HG03469 (cell line): Measurements from ENCODE around the gene HERPUD2.
A peak's percentile ranks its signal among the peaks of the same experiment; 100 is the strongest.
"Not testable (repeated sequence)": the region's sequence is repeated elsewhere in the genome, so short reads cannot be mapped to it uniquely, and the experiment has no call there.

Source experiments
- ATAC-seq: cut with Tn5 transposase; IDR thresholded peaks from one replicate; pipeline ENCODE4 v1.9.1; 2021; ENCODE audit warnings: mild to moderate bottlenecking, moderate library complexity, moderate number of reproducible peaks; ENCODE audit not compliant: unreplicated experiment

Gene HERPUD2

GRCh38 chr7:35681231-35682029 is 13.5 kb downstream of the HERPUD2 start:
- ATAC-seq = peak; percentile 77

DNA sequence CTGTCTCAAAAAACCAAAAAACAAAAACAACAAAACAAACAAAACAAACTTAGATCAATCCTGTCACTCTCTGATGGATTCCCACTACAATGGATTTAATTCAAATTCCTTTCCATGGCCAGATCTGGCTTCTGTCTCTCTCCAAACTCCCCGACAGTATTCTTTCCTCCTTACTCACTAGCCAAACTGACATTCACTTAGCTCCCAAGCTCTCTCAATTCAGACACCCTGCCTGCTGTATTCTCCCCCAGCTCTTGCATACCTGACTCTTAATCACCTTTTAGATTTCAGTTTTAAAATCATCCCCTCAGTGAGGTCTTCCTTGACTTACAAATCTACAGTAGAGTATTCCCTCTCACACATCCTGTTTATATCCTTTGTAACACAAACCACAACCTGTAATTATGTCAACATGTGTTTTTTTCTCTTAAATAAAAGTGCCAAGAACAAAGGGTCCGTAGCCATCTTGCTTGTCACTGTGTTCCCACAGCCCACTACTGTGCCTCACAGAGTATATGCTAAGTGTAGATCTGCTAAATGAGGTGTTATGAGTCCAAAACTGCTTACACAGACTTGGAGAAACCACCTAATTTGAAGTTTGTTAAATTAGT is 14.4 kb downstream of the HERPUD2 start:
- ATAC-seq = no peak

DNA sequence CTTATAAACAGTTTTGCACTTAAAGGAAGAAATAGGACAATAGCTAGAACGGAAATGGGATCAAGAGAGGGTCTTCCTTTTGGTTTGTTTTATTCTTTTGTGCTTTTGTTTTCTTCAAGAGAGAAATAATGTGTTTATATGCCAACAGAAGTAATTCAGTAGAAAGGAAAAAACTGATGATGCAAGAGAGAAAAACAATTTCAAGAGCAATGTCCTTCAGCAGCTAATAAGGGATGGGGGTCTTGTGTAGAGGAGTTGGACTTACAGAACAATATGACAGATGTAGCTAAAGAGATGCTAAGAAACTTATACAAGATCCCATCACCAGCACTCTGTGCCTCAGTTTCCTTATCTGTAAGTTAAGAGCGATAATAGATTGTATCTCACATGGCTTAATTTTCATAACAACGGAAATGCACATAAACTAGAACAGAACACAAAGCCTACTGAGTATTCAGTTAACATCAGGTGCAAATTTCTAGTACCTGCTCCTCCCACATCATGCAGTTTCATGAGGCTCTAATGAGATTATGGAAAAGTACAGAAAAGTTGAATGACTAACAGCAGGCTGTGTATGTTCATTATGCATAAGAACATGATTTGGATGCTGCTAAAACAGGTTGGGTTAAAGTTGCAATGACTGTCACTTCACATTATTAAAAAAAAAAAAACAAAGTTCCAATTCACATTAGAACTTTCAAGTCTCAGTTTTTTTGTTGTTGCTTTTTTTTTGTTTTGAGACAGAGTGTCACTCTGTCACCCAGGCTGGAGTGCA is 17.2 kb downstream of the HERPUD2 start:
- no peak for ATAC-seq

- ATAC-seq = no peak
Measured at GRCh38 chr7:35676211-35676610, 18.7 kb downstream of the HERPUD2 start.

DNA sequence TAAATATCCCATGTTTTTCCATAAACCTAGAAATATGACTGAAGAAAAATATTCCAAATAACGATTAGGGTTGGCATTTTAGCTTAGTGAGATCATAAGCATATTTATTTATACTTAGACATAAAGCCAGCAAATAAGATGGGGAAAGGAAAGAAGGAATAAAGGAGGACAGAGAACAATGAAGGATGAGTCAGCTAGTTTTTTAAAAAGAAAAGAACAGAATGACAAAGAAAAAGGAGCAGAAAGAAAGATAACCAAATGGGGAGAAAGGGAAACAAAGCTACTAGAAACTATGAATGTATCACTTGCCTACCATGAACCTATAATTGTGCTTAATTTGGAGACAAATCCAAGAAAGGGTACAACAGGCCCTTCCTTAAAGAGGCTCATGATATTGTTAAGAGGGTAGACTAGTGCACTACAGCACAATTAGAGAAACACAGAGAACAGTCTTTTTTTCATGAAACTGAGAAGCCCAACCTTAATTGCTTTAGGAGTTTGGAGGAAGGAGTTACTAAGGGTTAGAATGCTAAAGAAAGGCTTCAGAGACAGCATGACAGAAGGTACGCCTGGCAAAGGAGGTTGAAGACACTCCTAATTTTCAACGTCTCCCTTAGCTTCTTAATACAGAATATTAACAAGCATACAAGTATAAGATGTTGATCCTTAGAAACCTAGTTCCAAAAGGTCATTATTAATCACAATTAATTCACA is 23.9 kb downstream of the HERPUD2 start:
- no peak for ATAC-seq

DNA sequence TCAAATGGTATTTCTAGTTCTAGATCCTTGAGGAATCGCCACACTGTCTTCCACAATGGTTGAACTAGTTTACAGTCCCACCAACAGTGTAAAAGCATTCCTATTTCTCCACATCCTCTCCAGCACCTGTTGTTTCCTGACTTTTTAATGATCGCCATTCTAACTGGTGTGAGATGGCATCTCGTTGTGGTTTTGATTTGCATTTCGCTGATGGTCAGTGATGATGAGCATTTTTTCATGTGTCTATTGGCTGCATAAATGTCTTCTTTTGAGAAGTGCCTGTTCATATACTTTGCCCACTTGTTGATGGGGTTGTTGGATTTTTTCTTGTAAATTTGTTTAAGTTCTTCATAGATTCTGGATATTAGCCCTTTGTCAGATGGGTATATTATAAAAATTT is 34.5 kb downstream of the HERPUD2 start:
- not testable (repeated sequence) for ATAC-seq

GRCh38 chr7:35658606-35659201 is 36.2 kb downstream of the HERPUD2 start:
- no peak for ATAC-seq

DNA sequence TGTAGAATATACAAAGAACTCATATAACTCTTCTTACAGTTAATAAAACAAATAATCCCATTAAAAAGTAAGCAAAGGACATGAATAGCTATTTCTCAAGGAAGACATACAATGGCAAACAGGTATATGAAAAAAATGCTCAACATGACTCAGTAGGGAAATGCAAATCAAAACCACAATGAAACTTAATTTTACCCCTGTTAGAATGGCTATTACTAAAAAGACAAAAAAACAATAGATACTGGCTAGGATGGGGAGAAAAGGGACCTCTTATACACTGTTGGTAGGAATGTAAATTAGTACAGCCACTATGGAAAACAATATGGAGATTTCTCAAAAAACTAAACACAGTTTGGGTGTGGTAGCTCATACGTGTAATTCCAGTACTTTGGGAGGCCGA is 37.8 kb downstream of the HERPUD2 start:
- no peak for ATAC-seq

DNA sequence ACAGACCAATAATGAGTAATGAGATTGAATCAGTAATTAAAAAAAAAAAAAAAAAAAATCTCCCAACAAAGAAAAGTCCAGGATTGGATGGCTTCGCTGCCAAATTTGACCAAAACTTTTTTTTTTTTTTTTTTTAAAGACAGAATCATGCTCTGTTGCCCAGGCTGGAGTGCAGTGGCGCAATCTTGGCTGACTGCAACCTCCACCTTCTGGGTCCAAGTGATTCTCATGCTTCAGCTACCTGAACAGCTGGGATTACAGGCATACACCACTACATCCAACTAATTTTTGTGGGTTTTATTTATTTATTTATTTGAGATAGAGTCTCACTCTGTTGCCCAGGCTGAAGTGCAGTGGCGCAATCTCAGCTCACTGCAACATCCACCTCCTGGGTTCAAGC is 40.4 kb downstream of the HERPUD2 start:
- not testable (repeated sequence) for ATAC-seq

DNA sequence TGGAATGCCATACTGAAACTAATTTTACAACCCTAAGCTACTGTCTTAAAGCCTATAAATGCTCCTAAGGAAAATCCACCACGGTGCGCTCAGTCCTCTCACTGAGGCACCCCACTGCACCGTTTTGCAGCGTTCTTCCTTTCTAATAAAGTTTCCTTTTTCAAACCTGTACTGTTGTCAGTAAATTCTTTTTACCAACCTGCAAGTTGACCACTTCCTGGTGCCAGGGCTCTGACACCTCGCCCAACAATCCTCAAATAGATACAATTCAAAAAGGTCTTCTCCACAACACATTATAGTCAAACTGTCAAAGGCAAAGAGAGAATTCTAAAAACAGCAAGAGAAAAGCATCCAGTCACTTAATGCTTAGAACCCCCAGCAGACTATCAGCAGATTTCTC is 42.8 kb downstream of the HERPUD2 start:
- ATAC-seq = no peak

- ATAC-seq = no peak
Measured at GRCh38 chr7:35650751-35651150, 44.2 kb downstream of the HERPUD2 start.

DNA sequence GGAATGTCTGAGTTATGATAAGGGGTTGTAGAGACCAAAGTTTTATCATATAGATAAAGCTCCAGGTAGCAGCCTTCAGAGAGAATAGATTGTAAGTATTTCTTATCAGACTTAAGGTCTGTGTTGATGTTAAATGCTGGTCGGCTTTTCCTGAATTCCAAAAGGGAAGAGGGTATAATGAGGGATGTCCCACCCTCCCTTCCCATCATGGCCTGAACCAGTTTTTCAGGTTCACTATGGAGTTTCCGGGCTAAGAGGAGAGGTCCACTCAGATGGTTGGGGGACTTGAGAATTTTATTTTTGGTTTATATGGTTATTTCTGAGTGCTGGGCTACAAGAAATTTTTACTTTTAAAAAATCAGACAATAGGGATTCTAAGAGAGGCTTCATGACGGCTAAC is 45.2 kb downstream of the HERPUD2 start:
- ATAC-seq = no peak

- ATAC-seq = no peak
Measured at GRCh38 chr7:35648367-35648766, 46.6 kb downstream of the HERPUD2 start.

GRCh38 chr7:35647171-35647574 is 47.8 kb downstream of the HERPUD2 start:
- ATAC-seq = no peak

GRCh38 chr7:35646289-35647023 is 48.5 kb downstream of the HERPUD2 start:
- ATAC-seq = no peak

DNA sequence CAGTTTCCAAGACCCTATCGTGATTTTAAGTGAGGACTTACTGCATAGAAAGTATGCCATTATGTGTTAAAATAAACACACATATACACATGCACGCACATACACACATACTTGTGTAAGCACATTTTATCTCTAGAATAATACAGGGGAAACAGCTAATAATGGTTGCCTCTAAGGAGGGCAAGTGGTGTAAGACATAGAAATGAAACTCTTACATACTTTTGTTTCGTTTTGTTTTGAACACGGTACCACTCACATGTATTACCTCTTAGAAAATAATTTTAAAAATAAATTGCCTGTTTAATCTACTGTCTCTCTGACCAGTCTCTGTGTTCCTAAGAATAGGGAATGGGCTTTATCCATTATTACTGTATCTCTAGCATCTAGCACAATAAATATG is 49.2 kb downstream of the HERPUD2 start:
- no peak for ATAC-seq

- ATAC-seq = no peak
Measured at GRCh38 chr7:35630024-35630972, 64.6 kb downstream of the HERPUD2 start.

- ATAC-seq = peak; percentile 68
Measured at GRCh38 chr7:35624299-35625186, 70.4 kb downstream of the HERPUD2 start.
